Measurements from ENCODE around the gene SAV1. TPM values are rescaled to one million over a fixed set of nuclear protein-coding genes. Genes with fewer than 3 reads are reported as not detected.

SAV1 gene
- total RNA-seq, 1 experiment from 2014 or later: 64.1 TPM

DNA sequence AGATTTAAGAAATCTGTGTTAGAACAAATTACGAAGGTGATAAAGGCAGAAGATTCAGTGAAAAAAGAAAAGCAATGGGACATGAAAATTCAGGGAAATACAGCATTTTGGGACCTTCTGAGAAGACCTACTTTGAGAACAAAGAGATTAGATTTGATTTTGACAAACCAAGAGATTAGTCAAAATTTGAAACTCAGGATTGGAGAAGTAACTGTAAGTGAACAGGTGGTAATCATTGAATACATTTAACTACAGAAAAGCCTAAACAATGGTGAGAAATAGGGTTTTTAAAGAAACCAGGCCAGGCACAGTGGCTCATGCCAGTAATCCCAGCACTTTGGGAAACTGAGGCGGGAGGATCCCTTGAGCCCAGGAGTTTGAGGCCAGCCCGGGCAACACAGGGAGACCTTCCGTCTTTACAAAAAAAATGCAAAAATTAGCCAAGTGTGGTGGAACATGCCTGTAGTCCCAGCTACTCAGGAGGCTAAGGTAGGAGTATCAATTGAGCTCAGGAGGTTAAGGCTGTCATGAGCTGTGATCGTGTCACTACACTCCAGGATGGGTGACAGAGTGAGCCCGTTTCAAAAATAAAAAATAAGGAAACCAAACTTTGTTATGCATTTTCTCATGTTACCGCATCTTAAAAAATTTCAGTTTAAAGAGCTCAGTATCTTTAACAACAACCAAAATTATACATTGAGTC is 8.9 kb upstream of the SAV1 start:
- POLR2A ChIA-PET: interaction anchor here (1.2 kb wide), 1 partner anchor 10 kb away, joined by 3 read pairs; no protein-coding TSS in a partner anchor
- H3K36me3 Mint-ChIP-seq: no peaks in the 10 kb centered on the region
- no peak for TF ChIP-seq E2F5 (CRISPR knock-in tag; IDR thresholded peaks at IDR 0.05)
- TF ChIP-seq, protein P1, sequence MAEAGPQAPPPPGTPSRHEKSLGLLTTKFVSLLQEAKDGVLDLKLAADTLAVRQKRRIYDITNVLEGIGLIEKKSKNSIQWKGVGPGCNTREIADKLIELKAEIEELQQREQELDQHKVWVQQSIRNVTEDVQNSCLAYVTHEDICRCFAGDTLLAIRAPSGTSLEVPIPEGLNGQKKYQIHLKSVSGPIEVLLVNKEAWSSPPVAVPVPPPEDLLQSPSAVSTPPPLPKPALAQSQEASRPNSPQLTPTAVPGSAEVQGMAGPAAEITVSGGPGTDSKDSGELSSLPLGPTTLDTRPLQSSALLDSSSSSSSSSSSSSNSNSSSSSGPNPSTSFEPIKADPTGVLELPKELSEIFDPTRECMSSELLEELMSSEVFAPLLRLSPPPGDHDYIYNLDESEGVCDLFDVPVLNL (CRISPR knock-in tag; IDR thresholded peaks at IDR 0.05; ENCODE audit: borderline replicate concordance, low read depth): no peak
- TF ChIP-seq NFATC4 (CRISPR knock-in tag; IDR thresholded peaks at IDR 0.05): no peak
- no peak for TF ChIP-seq FOXJ3 (CRISPR knock-in tag; IDR thresholded peaks at IDR 0.05; ENCODE audit: borderline replicate concordance)
- TF ChIP-seq, protein P2, sequence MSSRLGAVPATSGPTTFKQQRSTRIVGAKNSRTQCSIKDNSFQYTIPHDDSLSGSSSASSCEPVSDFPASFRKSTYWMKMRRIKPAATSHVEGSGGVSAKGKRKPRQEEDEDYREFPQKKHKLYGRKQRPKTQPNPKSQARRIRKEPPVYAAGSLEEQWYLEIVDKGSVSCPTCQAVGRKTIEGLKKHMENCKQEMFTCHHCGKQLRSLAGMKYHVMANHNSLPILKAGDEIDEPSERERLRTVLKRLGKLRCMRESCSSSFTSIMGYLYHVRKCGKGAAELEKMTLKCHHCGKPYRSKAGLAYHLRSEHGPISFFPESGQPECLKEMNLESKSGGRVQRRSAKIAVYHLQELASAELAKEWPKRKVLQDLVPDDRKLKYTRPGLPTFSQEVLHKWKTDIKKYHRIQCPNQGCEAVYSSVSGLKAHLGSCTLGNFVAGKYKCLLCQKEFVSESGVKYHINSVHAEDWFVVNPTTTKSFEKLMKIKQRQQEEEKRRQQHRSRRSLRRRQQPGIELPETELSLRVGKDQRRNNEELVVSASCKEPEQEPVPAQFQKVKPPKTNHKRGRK (CRISPR knock-in tag; IDR thresholded peaks at IDR 0.05; ENCODE audit: borderline replicate concordance): no peak
- no peak for TF ChIP-seq SMAD4 (CRISPR knock-in tag; IDR thresholded peaks at IDR 0.05)
- TF ChIP-seq KAT7 (CRISPR knock-in tag; IDR thresholded peaks at IDR 0.05; ENCODE audit: borderline replicate concordance): no peak
- no peak for TF ChIP-seq SMAD3 (CRISPR knock-in tag; IDR thresholded peaks at IDR 0.05; ENCODE audit: borderline replicate concordance)
- TF ChIP-seq, protein P3, sequence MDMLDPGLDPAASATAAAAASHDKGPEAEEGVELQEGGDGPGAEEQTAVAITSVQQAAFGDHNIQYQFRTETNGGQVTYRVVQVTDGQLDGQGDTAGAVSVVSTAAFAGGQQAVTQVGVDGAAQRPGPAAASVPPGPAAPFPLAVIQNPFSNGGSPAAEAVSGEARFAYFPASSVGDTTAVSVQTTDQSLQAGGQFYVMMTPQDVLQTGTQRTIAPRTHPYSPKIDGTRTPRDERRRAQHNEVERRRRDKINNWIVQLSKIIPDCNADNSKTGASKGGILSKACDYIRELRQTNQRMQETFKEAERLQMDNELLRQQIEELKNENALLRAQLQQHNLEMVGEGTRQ (CRISPR knock-in tag; IDR thresholded peaks at IDR 0.05): no peak
- TF ChIP-seq ZNF121 (CRISPR knock-in tag; IDR thresholded peaks at IDR 0.05): no peak
- no peak for TF ChIP-seq CREB1 (CRISPR knock-in tag; IDR thresholded peaks at IDR 0.05)
- TF ChIP-seq, protein P4, sequence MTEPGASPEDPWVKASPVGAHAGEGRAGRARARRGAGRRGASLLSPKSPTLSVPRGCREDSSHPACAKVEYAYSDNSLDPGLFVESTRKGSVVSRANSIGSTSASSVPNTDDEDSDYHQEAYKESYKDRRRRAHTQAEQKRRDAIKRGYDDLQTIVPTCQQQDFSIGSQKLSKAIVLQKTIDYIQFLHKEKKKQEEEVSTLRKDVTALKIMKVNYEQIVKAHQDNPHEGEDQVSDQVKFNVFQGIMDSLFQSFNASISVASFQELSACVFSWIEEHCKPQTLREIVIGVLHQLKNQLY (CRISPR knock-in tag; IDR thresholded peaks at IDR 0.05): no peak
- no peak for TF ChIP-seq ZBTB21 (CRISPR knock-in tag; IDR thresholded peaks at IDR 0.05; ENCODE audit: borderline replicate concordance)
- no peak for TF ChIP-seq OVOL2 (CRISPR knock-in tag; IDR thresholded peaks at IDR 0.05; ENCODE audit: borderline replicate concordance)
- no peak for TF ChIP-seq ZNF317 (CRISPR knock-in tag; IDR thresholded peaks at IDR 0.05; ENCODE audit: borderline replicate concordance, low read depth)
- no peak for TF ChIP-seq EMX1 (CRISPR knock-in tag; IDR thresholded peaks at IDR 0.05)
- no peak for TF ChIP-seq AR (CRISPR knock-in tag; IDR thresholded peaks at IDR 0.05)

More for the DNA sequence above, 8.9 kb upstream of the SAV1 start:
- Mint-ChIP-seq H3K27ac (peak overlapping the region; percentile 2; the same call in 1 of the 2 replicates), H3K27me3 (ENCODE audit: low read depth) (no peaks in the 10 kb centered on the region), H3K4me3 (no peak overlapping the region), H3K9me3 (no peaks in the 10 kb centered on the region), H3K4me1 (peaks cover 15% of the 10 kb centered on the region)
- DNase-seq (ENCODE audit: low spot score) (no peak), ATAC-seq (no peak)
- CTCF ChIA-PET: interaction anchor here (1.2 kb wide), 1 partner anchor 37 kb away, joined by 4 read pairs; no protein-coding TSS in a partner anchor
